Measurements from ENCODE around the gene NOL4L.

NOL4L gene

GRCh38 chr20:32538526-32538939 is 46.6 kb downstream of the NOL4L start:
- no peak for DNase-seq

GRCh38 chr20:32537657-32538525 is 47.2 kb downstream of the NOL4L start:
- DNase-seq = no peak

GRCh38 chr20:32536851-32537656 is 48.1 kb downstream of the NOL4L start:
- DNase-seq = no peak

GRCh38 chr20:32535953-32536823 is 48.9 kb downstream of the NOL4L start:
- DNase-seq = peak; percentile 35 to 65

GRCh38 chr20:32535316-32535952 is 49.7 kb downstream of the NOL4L start:
- no peak for DNase-seq

GRCh38 chr20:32534661-32535240 is 50.4 kb downstream of the NOL4L start:
- DNase-seq = no peak

- no peak for DNase-seq
These were observed 51.4 kb downstream of the NOL4L start for GRCh38 chr20:32533732-32534131.

- no peak for DNase-seq
These were observed 52.9 kb downstream of the NOL4L start for GRCh38 chr20:32532246-32532645.

- DNase-seq = no peak
These were observed 56.0 kb downstream of the NOL4L start for GRCh38 chr20:32528905-32529670.

GRCh38 chr20:32528171-32528891 is 56.8 kb downstream of the NOL4L start:
- peak in 1 of 2 donors; percentile 2 for DNase-seq

- no peak for DNase-seq
These were observed 57.6 kb downstream of the NOL4L start for GRCh38 chr20:32527447-32528055.

GRCh38 chr20:32527052-32527446 is 58.1 kb downstream of the NOL4L start:
- no peak for DNase-seq

- no peak for DNase-seq
These were observed 58.6 kb downstream of the NOL4L start for GRCh38 chr20:32526541-32526940.

GRCh38 chr20:32526125-32526524 is 59.0 kb downstream of the NOL4L start:
- no peak for DNase-seq

GRCh38 chr20:32524829-32525501 is 60.2 kb downstream of the NOL4L start:
- peak; percentile 18 to 72 for DNase-seq

- DNase-seq = no peak
These were observed 61.4 kb downstream of the NOL4L start for GRCh38 chr20:32523613-32524213.

GRCh38 chr20:32522776-32523612 is 62.1 kb downstream of the NOL4L start:
- no peak for DNase-seq

GRCh38 chr20:32522526-32522775 is 62.7 kb downstream of the NOL4L start:
- no peak for DNase-seq

All from hippocampal formation (tissue), 2 donors.